HT-29 (cell line): ENCODE data around the gene USP5. TPM values are rescaled to one million over a fixed set of nuclear protein-coding genes. Genes with fewer than 3 reads are reported as not detected.

Experiments
- DNase-seq: peaks from one replicate; pipeline ENCODE4 v3.0.0-alpha.2; 2015; ENCODE audit warnings: low spot score
- total RNA-seq: library from RNA; depleted of rRNA; stranded (reverse); fragments of >200 nt; shearing (Covaris generic); gene quantifications from 2 replicates; pipeline ENCODE4 v1.2.3, GENCODE V29; 2014

The USP5 gene
- total RNA-seq, 1 experiment from 2014 or later, result 122 TPM

DNA sequence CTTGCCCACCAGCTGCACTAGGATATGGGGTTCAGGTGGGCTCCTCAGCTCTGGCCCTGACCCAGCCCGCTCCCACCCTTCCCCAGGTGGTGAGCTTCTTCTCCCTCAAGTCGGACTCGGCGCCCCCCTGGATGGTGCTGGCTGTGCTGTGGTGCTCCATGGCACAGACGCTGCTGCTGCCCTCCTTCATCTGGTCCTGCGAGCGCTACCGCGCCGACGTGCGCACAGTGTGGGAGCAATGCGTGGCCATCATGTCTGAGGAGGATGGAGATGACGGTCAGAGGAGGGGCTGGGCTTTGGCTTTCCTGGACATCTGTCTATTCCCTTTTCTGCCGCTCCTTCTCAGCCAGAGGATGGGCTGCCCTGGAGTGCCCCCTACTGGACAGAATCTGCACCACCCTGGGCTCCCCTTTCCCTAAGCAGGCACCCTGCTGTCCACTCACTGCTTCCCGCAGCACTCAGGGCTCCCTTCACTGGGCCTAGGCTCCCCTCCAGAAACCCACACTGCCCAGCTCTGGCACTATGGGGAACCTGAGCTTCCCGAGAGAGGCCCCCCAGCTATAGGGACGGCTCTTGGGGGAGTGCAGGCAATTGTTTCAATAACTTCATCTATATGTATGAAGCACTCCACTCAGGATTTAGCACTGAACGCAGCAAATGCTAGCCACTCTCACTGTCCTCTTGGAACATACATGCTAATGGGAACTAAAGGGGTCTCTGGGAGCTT lies 26.4 kb upstream of the USP5 start:
- peak; percentile 79 for DNase-seq

DNA sequence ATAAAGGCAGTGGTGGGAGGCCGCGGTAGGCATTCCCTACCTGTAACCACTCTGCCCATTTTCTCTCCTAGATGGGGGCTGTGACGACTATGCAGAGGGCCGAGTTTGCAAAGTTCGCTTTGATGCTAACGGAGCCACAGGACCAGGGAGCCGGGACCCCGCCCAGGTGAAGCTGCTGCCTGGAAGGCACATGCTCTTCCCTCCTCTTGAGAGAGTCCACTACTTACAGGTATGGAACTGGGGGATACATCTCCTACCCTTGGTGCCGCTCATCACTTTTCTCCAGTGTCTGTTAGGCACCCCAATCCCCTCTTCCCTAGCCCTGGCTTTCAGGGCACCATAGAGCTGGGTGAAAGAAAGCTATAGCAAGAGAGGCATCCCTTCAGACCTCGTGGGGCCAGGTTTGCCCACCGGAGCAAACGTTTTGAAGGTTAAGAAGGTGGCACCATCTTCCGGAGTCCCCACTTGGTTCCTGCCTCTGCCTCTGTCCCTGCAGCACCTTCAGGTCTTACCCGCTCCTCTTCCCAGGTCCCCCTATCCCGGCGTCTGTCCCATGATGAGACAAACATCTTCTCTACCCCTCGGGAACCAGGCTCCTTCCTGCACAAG lies 25.7 kb upstream of the USP5 start:
- no peak for DNase-seq

DNA sequence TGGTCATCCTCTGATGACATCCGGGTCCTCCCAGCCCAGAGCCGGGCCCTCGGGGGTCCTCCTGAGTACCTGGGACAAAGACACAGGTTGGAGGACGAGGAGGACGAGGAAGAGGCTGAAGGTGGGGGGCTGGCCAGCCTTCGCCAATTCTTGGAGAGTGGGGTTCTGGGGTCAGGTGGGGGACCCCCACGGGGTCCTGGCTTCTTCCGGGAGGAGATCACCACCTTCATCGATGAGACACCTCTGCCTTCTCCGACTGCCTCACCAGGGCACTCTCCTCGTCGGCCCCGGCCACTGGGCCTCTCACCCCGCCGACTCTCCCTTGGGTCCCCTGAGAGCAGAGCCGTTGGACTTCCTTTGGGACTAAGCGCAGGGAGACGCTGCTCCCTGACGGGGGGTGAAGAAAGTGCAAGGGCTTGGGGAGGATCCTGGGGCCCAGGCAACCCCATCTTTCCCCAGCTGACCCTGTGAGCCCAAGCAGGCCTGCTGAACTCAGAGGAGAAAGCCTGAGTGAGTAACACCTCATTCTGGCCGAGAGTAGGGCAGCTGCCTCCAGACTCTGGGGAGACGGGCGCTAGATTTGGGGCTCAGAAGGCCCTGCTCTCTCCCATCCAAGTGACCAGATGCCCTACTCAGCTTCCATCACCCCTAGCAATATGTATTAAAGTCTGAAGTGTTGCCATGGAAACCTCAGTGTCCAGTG lies 25.1 kb upstream of the USP5 start:
- DNase-seq, result no peak

DNA sequence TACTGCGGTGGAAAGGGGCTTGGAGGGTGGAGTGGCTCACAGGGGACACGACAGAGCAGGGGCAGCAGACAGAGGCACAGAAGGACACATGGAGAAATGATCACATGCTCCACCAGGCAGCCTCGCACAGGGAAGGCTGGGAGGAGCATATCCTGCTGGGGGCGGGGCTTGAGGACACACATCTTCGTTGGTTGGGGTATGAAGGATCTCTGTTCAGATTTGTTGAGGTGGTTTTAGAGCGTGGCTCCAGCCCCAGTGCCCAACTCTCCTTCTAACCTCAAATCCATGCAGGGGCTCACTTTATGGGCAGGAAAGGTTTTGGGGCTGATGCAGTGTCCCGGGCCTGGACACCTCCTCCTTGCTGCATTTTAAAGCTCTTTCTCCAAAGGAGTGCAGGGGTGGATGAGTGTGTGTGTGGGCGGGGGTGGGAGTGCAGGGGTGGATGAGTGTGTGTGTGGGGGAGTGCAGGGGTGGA lies 24.5 kb upstream of the USP5 start:
- peak; percentile 60 for DNase-seq

DNA sequence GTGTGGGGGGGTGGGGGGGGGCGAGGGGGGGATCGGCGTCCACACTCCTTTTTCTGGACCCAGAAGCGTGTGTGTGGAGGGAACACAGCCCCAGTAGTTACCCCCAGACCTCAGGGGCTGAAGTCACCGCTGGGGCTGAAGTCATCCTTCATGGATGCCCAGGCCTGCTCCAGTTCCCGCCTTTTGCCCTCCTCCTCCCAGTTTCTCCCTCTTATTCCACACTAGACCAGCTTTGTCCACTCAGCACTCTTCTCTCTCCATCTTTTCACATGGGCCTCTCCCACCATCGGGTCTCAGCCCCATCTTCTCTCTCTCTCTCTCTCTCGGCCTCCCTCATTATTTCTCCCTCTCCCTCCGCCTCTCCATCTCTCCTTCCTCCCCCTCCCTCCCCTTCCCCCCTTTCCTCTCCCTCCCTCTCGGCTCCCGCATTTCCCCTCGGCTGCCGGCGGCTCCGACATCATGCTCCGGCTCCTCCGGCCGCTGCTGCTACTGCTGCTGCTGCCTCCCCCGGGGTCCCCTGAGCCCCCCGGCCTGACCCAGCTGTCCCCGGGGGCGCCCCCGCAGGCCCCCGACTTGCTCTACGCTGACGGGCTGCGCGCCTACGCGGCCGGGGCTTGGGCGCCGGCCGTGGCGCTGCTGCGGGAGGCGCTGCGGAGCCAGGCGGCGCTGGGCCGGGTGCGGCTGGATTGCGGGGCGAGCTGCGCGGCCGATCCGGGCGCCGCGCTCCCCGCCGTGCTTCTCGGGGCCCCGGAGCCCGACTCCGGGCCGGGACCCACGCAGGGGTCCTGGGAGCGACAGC lies 23.8 kb upstream of the USP5 start, which contains the start of gene P3H3:
TSS of gene P3H3 (plus strand) at position 426 of the 799 bp plus-strand sequence. CDS start at position 460, 34 bp downstream.
- no peak for DNase-seq

DNA sequence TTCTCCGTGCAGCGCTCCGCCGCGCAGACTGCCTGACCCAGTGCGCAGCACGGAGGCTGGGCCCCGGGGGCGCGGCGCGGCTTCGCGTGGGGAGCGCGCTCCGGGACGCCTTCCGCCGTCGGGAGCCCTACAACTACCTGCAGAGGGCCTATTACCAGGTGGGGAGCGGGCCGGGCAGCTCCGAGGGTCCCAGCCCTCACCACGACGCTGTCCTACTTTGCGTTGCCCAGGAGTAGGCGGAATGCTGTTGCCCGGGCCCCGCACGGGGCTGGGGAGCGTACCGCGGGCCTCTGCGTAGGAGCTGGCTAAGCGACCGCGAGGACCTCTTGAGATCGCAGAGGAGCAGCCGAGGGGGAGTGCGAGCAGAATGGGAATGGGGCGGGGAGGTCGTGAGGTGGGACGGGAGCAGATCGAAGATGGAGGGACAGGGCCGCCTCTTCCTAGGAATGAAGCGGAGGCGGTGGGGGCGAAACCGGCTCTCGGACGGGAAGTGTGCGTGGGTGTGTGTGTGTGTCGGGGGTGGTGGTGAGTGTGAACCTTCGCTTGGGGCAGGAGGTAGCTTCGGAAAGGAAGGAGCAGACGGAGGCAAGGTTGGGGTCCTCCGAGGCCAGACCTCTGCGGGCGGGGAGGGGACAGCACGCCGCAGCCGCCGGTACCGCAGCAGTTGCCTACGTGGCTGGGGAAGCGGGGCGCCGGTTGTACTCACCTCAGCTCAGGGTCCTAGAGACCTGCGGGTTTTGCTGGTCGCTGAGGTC lies 23.0 kb upstream of the USP5 start:
- DNase-seq, result peak; percentile 35

DNA sequence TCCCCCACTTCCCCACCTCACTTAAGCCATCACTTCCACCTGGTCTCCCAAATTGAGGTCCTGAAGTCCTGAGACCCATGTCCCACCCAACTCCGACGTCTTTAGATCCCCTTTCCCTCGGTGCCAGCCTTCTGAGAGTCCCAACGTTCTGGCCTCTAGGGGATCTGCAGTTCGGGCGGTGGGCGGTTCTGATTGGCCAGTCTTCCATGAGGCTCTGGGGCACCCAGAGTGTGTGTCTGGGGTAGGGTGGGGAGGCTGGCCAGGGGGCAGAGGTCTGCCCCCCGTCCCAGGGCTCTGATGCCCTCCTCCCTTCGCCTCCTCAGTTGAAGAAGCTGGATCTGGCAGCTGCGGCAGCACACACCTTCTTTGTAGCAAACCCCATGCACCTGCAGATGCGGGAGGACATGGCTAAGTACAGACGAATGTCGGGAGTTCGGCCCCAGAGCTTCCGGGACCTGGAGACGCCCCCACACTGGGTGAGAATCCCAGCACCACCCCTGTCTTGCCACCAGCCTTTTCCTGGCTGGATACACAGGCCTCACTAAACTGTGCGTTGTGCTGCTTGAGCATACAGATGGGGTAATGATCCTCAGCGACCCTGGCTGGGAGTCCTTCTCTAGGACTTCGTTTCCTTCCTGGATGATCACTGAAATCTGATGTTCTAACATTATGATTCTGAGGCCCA lies 22.3 kb upstream of the USP5 start:
- DNase-seq, result no peak

DNA sequence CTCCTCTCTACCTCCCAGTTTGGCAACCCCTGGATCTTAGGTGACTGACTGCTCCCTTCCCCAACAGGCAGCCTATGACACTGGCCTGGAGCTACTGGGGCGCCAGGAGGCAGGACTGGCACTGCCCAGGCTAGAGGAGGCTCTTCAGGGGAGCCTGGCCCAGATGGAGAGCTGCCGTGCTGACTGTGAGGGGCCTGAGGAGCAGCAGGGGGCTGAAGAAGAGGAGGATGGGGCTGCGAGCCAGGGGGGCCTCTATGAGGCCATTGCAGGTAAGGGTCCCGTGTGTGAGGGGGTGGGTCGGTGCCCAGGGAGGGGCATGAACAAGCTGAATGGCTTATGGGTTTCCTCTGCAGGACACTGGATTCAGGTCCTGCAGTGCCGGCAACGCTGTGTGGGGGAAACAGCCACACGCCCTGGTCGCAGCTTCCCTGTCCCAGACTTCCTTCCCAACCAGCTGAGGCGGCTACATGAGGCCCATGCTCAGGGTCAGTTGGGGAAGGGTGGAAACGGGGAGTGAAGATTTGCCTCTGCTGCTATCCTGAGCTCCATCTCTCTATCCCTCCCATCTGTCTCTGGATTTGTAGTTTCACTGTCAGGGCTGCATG lies 21.6 kb upstream of the USP5 start:
- DNase-seq, result no peak

DNA sequence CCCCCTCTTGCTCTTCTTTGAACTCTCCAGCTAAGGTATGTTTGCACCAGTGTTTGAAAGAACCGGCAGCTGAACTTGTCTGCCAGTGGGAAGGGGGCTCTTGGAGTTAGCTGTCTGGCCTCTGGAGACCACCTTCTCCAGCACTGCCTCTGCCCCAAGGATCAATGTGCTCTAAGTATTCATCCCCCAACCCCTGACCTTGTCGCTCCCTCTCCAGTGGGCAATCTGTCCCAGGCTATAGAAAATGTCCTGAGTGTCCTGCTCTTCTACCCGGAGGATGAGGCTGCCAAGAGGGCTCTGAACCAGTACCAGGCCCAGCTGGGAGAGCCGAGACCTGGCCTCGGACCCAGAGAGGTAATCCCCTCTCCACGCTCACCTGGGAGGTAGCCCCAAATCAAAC lies 21.0 kb upstream of the USP5 start:
- no peak for DNase-seq

DNA sequence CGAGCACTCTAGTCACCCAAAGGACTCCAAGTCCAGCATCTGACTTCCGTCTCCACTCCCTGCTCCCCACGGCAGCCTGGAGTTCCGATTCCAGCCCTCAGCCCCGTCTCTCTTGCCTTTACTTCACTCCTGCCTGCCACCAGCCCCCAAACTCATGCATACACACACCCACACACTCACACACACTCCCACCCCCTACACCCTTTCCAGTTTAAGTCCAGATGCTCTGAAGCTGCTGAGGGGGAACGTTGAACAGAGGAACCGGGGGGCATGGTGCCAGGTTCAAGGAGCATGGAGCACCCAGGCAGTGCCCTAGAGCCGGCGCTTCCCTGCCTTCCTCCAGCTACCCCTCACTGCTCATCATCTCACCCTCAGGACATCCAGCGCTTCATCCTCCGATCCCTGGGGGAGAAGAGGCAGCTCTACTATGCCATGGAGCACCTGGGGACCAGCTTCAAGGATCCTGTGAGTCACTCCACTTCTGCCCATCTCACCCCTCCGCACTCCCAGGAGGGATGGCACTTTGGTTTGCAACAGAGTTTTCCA lies 20.4 kb upstream of the USP5 start:
- no peak for DNase-seq

DNA sequence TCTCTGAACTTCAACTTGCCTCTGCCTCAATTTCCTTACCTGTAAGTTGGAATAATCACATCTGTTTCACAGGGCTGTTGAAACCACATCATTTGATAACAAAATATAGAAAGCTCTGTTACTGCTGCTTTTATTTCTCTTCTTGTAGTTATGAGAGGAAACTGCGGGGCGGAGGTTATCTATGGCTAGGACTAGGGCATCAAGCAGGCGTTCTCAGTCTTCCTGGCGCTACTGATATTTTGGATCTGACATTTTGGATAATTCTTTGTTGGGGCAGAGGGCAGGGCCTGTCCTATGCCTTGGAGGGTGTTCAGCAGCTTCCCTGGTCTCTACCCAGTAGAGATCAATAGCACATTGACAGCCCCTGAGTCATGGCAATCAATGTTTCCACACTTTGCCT lies 19.8 kb upstream of the USP5 start:
- no peak for DNase-seq

DNA sequence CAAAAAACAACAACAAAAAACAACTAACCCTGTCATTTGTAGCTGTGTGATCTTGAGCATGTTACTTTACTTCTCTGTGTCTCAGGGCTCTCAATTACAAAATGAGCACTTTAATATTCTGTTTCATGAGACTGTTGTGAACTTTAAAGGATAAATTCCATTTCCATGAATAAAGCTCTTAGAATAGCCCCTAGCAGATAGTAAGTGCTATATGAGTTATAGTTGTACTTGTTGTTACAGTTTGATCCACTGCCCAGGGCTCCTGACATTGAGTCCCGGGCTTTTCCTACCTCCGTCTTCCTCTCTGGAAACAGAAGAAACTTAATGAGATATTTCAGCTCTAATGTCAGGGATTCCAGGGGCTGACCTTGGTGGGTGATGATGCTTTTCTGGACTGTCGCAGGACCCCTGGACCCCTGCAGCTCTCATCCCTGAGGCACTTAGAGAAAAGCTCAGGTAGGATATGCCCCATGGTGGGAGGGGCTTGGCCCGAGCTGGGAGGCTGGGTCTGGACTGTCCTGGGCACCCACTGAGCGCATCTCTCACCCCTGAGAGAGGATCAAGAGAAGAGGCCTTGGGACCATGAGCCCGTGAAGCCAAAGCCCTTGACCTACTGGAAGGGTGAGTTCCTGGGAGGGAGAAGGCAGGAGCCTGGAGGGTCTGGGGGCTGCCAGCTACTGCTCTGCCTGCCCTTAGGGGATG lies 18.6 kb upstream of the USP5 start:
- DNase-seq, result no peak

DNA sequence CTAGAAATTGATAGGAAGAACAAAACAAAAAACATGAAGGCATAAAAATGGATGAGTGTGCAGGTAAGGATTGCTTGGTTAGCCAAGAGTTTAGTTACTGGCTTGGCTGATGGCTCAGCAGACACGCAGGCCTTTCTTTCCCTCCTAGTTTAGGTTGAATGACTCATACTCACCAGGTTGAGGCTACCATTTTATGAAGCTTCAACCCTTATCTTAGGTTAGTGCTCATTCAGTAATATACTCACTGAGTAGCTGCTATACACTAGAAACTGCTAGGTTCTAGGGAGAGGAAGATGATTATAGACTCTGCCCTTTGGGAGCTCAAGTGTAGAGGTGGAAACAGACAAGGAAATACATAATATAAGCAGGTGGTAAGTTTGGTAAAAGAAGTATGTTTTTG lies 17.7 kb upstream of the USP5 start:
- no peak for DNase-seq

DNA sequence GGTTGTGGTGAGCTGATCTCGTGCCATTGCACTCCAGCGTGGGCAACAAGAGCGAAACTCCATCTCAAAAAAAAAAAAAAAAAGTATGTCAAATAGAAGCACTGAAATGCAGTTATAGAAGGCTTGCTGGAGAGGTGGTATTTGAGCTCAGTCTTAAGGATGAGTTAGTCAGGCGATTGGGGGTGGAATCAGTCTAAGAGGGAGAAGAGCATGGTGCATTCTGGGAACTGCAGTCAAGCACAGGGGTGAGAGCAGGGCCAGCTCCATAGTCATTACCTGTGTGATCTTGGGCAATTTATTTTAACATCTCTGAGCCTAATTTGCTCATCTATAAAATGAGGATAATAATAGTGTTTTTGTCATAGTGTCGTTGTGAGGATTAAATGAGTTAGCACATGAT lies 17.1 kb upstream of the USP5 start:
- DNase-seq, result no peak

DNA sequence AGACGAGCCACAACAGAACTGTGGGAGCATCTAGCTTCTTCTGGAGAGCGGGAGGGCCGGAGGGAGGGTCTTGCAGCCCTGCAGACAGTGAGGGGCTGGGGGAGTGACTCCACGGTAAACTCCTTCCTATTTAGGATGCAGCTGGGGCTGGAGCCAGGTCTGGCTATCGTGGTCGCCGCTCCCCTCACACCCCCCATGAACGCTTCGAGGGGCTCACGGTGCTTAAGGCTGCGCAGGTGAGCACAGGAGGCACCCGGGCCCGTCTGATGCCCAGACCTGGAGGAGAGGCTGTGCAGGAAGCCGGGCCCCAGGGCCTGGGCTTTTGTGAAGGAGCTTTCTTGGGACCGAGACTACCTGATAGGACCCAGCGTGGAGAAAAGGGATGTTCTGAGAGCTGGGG lies 15.1 kb upstream of the USP5 start:
- DNase-seq, result no peak

DNA sequence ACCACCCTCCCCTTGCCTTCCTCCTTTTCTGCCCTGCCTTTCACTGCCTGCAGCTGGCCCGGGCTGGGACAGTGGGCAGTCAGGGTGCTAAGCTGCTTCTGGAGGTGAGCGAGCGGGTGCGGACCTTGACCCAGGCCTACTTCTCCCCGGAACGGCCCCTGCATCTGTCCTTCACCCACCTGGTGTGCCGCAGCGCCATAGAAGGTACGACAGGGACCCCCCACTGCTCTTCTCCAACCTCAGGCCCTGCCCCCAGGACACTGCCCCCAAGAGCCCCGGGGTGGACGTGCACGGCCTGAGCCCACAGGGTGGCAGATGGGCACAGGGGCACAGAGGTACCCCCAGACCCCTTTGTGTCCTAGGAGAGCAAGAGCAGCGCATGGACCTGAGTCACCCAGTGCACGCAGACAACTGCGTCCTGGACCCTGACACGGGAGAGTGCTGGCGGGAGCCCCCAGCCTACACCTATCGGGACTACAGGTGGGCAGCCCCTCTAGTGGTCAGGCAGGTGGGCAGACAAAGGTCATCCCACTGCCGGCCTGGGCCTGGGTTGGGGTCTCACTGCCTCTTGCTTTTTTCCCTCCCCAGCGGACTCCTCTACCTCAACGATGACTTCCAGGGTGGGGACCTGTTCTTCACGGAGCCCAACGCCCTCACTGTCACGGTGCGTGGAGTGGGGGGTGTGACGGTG lies 14.4 kb upstream of the USP5 start:
- DNase-seq, result no peak

DNA sequence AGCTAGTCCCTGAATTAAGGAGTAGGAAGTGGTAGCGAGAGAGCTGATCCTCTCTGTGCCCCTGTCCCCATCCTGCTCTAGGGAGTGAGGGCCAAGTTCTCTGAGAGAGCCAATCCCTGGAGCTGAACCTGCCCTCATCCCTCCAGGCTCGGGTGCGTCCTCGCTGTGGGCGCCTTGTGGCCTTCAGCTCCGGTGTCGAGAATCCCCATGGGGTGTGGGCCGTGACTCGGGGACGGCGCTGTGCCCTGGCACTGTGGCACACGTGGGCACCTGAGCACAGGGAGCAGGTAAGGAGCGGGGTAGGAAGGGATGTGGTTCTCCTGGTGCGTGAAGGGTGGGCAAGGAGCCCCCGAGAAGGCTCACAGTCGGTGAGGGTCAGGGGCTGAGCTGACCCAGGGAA lies 13.1 kb upstream of the USP5 start:
- no peak for DNase-seq

DNA sequence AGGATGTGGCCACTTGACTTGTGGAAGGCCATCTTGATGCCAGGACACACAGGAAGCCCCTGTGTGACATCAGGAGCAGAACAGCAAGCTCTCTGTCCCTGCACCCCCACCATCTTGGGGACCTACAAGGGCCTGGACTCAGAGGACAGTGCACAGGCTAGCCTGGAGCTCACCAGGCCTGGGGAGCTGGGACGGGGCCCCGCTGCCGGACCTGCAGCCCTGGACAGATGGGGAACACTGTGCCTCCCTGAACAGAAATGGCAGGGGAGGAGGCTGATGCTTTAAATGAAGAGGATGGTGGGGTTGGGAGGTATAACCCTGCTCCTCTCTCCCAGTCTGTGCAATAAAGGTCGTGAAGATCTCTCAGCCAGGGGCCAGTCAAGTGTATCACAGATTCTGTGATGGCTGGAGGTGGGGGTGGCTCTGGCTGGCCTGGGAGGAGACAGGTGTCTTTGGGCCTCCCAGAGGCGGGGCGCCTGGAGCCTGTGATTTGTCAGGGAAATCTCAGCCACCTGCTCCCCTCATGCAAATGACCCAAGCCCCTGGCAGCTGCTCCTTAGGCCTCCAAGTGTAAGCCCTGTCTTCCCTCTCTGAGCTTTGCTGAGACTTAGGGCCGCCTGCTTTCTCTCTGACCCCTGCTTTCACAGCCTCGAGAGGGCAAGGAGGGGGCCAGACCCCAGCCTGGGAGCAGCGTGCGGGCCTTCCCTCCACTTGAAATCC lies 12.3 kb upstream of the USP5 start:
- no peak for DNase-seq
